Stimulated activated naive CD8-positive, alpha-beta T cell treated with anti-CD3 and anti-CD28 coated beads, Interleukin-15, Interleukin-2, amounts not matched to agents 100 ng/mL and 50 ng/mL, for 24 hours (primary cell): ENCODE results near the gene ADAM12.

Source experiments
- H3K27ac Mint-ChIP-seq: one replicate; pipeline ENCODE4 v1.8.0; 2021; ENCODE audit warnings: mild to moderate bottlenecking, mixed read lengths
- H3K27me3 Mint-ChIP-seq: one replicate; pipeline ENCODE4 v1.8.0; 2021; ENCODE audit warnings: mixed read lengths
- H3K36me3 Mint-ChIP-seq: one replicate; pipeline ENCODE4 v1.8.0; 2021; ENCODE audit warnings: low read depth, mixed read lengths
- H3K4me1 Mint-ChIP-seq: one replicate; pipeline ENCODE4 v1.8.0; 2021; ENCODE audit warnings: low read depth, mixed read lengths
- H3K4me3 Mint-ChIP-seq: one replicate; pipeline ENCODE4 v1.8.0; 2021; ENCODE audit warnings: mild to moderate bottlenecking, mixed read lengths
- H3K9me3 Mint-ChIP-seq: one replicate; pipeline ENCODE4 v1.8.0; 2021; ENCODE audit warnings: mixed read lengths

ADAM12 gene

GRCh38 chr10:126235979-126236851, 152.1 kb downstream of the ADAM12 start:
- peaks cover 10% of the 10 kb centered on the region for H3K27me3 Mint-ChIP-seq
- H3K4me3 Mint-ChIP-seq: no peak overlapping the region
- peaks cover 4% of the 10 kb centered on the region for H3K9me3 Mint-ChIP-seq
- H3K27ac Mint-ChIP-seq: peak overlapping the region; percentile 8
- H3K36me3 Mint-ChIP-seq: no peaks in the 10 kb centered on the region
- no peaks in the 10 kb centered on the region for H3K4me1 Mint-ChIP-seq

GRCh38 chr10:126235091-126235978, 152.9 kb downstream of the ADAM12 start:
- H3K27ac Mint-ChIP-seq: no peak overlapping the region
- no peaks in the 10 kb centered on the region for H3K4me1 Mint-ChIP-seq
- H3K36me3 Mint-ChIP-seq: no peaks in the 10 kb centered on the region
- peaks cover 7% of the 10 kb centered on the region for H3K27me3 Mint-ChIP-seq
- H3K9me3 Mint-ChIP-seq: peaks cover 4% of the 10 kb centered on the region
- no peak overlapping the region for H3K4me3 Mint-ChIP-seq

- Mint-ChIP-seq H3K36me3 (no peaks in the 10 kb centered on the region), H3K4me3 (no peak overlapping the region), H3K27me3 (peaks cover 7% of the 10 kb centered on the region), H3K27ac (no peak overlapping the region), H3K9me3 (peaks cover 4% of the 10 kb centered on the region), H3K4me1 (no peaks in the 10 kb centered on the region)
These were observed 153.6 kb downstream of the ADAM12 start for GRCh38 chr10:126234630-126235029.

DNA sequence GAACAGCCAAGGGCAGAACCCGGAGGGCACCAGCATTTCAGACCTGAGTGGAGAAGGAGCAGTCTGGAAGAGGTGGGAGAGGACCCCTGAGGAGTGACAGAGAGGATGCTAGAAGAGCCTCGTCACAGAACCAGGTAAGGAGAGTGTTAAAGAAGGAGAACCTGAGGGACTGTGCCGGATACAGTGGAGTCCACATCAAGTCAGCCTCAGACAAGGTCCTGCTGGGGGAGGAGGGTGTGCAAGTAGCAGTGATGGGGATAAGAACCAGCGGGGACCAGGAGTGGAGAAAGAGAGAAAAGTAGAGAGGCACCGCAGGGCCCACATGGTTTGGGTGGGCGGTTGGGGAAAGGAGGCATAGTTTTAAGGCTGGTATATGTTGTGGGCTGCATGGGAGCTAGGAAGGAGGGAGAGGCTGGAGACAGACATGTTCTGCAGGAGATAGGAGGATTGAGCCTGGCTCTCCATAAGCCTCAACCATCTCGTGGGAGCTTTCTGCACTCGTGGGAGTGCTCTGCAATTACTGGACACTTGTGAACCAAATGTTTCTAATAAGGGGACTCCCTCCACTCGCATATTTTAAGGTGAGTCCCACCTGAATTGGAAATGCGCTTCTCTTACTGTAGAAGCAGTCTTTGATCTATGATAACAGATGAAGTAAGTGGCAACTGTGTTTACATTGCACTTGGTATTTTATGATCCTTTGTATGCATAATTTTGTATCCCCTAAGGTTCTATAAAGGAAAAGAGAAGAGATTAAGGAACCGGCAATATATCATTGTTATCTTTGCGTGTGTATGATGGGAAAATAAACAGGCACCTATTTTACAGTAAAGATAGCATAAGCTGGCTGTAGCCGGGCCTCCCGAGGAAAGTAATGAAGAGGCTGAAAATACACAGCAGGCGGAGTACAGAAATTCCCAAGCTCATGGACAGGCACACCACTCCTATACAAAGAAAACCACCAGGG, 154.8 kb downstream of the ADAM12 start:
- H3K4me3 Mint-ChIP-seq: no peak overlapping the region
- H3K27me3 Mint-ChIP-seq: peaks cover 7% of the 10 kb centered on the region

DNA sequence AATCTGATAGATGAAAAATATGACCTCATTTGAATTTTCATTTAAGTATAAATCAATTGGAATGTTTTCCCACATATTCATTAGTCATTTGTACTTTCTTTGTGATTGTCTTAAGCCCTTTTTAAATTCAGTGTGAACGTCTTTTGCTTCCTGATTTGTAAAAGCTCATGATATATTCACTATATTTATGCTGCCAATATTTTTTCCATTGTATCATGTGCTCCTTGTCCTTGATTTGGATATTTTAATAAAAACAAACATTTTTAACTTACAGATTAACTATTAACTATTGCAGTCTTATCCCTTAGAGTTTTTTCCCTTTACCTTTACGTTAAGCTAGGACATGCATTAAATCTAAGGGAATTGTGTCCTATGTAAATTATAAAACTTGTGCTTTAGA, 157.7 kb downstream of the ADAM12 start:
- no peaks in the 10 kb centered on the region for H3K36me3 Mint-ChIP-seq
- H3K9me3 Mint-ChIP-seq: no peaks in the 10 kb centered on the region
- no peak overlapping the region for H3K4me3 Mint-ChIP-seq
- no peak overlapping the region for H3K27ac Mint-ChIP-seq
- H3K27me3 Mint-ChIP-seq: peaks cover 7% of the 10 kb centered on the region
- no peaks in the 10 kb centered on the region for H3K4me1 Mint-ChIP-seq

More for the DNA sequence above, 154.8 kb downstream of the ADAM12 start:
- Mint-ChIP-seq H3K27ac (no peak overlapping the region), H3K4me1 (no peaks in the 10 kb centered on the region), H3K36me3 (no peaks in the 10 kb centered on the region), H3K9me3 (peaks cover 4% of the 10 kb centered on the region)

DNA sequence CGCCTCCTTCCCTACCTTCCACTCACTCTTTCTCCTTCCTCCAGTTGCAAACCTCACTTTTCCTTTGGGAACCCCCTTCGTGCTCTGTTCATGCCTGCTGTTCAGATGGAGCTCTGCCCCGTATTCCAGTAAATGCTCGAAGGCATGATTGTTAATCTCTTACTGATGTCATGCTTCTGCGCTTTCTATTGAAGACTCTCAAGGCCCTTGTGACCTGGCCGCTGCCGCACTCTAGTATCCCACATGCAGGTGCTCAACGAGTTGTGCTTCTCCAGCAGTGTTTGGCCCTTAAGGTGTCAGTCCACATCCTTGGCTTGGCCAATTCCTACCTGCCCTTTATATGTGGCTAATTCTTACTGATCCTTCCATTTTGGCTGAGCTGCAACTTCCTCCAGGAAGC, 158.6 kb downstream of the ADAM12 start:
- Mint-ChIP-seq H3K27me3 (peaks cover 7% of the 10 kb centered on the region), H3K4me3 (no peak overlapping the region), H3K27ac (no peak overlapping the region), H3K36me3 (no peaks in the 10 kb centered on the region), H3K9me3 (no peaks in the 10 kb centered on the region), H3K4me1 (no peaks in the 10 kb centered on the region)

DNA sequence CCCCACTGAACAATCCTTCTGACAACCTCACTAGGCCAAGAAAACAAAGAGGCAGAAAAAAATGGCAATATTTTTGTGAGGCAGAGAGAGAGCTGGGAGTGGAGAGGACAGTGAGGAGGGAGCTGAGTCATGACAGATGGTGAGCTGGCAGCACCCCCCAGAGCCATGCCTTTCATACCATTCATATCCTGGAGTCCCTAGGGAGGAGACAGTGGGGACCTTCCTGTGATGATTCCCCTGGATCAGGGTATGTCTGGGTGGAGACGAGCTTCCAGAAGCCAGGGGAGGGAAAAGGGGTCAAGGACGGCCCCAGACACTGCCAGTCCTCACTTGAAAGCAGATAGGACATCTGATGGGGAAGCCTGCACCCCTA, 160.5 kb downstream of the ADAM12 start:
- Mint-ChIP-seq H3K27ac (no peak overlapping the region), H3K36me3 (no peaks in the 10 kb centered on the region), H3K4me1 (no peaks in the 10 kb centered on the region), H3K4me3 (no peak overlapping the region), H3K27me3 (peaks cover 7% of the 10 kb centered on the region), H3K9me3 (no peaks in the 10 kb centered on the region)

GRCh38 chr10:126226988-126227761, 161.1 kb downstream of the ADAM12 start:
- Mint-ChIP-seq H3K9me3 (no peaks in the 10 kb centered on the region), H3K27me3 (peaks cover 7% of the 10 kb centered on the region), H3K27ac (no peak overlapping the region), H3K36me3 (no peaks in the 10 kb centered on the region), H3K4me3 (no peak overlapping the region), H3K4me1 (no peaks in the 10 kb centered on the region)

GRCh38 chr10:126226205-126226604, 162.1 kb downstream of the ADAM12 start:
- no peaks in the 10 kb centered on the region for H3K4me1 Mint-ChIP-seq
- no peak overlapping the region for H3K27ac Mint-ChIP-seq
- no peaks in the 10 kb centered on the region for H3K9me3 Mint-ChIP-seq
- peaks cover under 1% of the 10 kb centered on the region for H3K27me3 Mint-ChIP-seq
- H3K4me3 Mint-ChIP-seq: no peak overlapping the region
- H3K36me3 Mint-ChIP-seq: no peaks in the 10 kb centered on the region

DNA sequence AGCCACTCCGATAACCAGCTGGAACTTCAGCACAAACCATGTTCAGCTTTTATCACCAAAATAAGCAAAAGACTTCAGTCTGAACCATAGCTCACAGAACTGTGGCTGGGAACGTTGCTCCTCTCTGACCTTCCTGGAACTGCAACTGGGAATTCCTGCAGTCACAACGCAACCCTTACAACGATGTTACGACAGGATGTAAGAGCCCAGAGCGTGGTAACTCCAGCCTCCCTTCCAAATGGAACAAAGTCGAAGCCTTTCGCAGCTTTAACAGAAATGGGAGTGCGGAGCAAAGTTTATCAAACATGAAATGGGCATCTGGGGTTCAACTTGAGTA, 162.6 kb downstream of the ADAM12 start:
- Mint-ChIP-seq H3K27me3 (no peaks in the 10 kb centered on the region), H3K4me1 (no peaks in the 10 kb centered on the region), H3K36me3 (no peaks in the 10 kb centered on the region), H3K27ac (no peak overlapping the region), H3K4me3 (no peak overlapping the region), H3K9me3 (no peaks in the 10 kb centered on the region)

DNA sequence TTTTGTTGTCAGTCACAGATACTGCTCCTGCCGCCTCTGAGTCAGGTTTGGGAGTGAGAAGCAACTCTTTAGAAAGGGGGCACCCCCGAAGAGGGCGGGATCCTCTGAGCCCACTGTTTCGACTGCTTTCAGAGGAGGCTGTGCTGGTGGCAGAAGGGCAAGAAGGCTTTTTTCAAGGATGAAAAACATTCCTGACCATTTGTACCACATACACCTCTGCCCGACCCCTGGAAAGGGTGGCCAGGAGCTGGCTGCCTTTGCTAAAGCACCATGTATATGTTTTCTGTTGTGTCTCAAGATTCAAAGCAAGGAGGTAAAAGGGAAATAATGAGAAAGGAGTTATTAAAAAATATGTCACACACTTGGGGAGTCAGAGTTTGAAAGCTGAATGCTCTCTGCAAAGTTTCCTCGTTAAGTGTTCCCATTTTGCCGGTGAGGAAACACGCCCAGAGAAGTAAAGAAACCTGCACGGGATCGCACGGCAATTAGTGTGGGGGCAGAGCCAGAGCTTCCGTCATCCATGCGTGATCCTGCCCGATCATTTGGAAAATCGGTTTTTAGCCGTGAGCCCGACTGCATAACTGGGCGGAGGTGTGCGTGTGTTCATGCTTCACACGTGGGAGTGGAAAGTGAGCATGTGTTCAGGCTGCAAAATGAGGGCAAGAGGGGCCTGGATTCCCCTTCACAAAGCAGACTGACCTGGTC, 163.2 kb downstream of the ADAM12 start:
- H3K27me3 Mint-ChIP-seq: no peaks in the 10 kb centered on the region
- no peaks in the 10 kb centered on the region for H3K9me3 Mint-ChIP-seq
- H3K4me3 Mint-ChIP-seq: no peak overlapping the region
- no peaks in the 10 kb centered on the region for H3K4me1 Mint-ChIP-seq
- H3K36me3 Mint-ChIP-seq: no peaks in the 10 kb centered on the region
- no peak overlapping the region for H3K27ac Mint-ChIP-seq

GRCh38 chr10:126223512-126224067, 164.7 kb downstream of the ADAM12 start:
- no peak overlapping the region for H3K27ac Mint-ChIP-seq
- H3K27me3 Mint-ChIP-seq: no peaks in the 10 kb centered on the region
- no peaks in the 10 kb centered on the region for H3K4me1 Mint-ChIP-seq
- H3K36me3 Mint-ChIP-seq: no peaks in the 10 kb centered on the region
- H3K4me3 Mint-ChIP-seq: no peak overlapping the region
- H3K9me3 Mint-ChIP-seq: no peaks in the 10 kb centered on the region

GRCh38 chr10:126222736-126223511, 165.4 kb downstream of the ADAM12 start:
- Mint-ChIP-seq H3K9me3 (no peaks in the 10 kb centered on the region), H3K27me3 (no peaks in the 10 kb centered on the region), H3K4me1 (no peaks in the 10 kb centered on the region), H3K36me3 (no peaks in the 10 kb centered on the region), H3K27ac (no peak overlapping the region), H3K4me3 (no peak overlapping the region)
